GM12801 (cell line): ENCODE measurements around the gene LRRC40.

ENCODE experiments used
- TF ChIP-seq, protein P1 (sequence below): IDR thresholded peaks from one replicate; pipeline ENCODE4 v1.5.1; 2011; ENCODE audit warnings: control low read depth; ENCODE audit not compliant: insufficient read length; ENCODE audit errors: extremely low read depth

LRRC40 gene

DNA sequence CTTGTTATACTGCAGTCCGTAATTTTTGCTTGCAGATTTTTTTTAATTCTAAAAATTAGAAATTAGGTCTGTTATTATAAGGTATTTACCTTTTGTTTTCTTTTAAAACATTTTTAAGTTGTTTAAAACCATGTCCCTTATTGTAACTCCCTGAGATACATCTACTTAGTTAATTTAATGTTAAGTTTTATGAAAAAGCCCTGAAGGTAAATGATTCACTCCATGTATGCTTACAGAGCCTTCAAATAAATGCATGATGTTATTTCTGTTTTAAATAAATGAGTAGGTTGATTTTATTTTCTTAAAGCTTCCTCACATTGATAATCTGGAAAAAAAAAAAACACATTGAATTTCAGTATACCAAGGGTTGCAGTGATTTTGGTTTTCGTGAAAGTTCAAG is 23.3 kb upstream of the LRRC40 start:
- TF ChIP-seq, protein P1, sequence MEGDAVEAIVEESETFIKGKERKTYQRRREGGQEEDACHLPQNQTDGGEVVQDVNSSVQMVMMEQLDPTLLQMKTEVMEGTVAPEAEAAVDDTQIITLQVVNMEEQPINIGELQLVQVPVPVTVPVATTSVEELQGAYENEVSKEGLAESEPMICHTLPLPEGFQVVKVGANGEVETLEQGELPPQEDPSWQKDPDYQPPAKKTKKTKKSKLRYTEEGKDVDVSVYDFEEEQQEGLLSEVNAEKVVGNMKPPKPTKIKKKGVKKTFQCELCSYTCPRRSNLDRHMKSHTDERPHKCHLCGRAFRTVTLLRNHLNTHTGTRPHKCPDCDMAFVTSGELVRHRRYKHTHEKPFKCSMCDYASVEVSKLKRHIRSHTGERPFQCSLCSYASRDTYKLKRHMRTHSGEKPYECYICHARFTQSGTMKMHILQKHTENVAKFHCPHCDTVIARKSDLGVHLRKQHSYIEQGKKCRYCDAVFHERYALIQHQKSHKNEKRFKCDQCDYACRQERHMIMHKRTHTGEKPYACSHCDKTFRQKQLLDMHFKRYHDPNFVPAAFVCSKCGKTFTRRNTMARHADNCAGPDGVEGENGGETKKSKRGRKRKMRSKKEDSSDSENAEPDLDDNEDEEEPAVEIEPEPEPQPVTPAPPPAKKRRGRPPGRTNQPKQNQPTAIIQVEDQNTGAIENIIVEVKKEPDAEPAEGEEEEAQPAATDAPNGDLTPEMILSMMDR: no peak

DNA sequence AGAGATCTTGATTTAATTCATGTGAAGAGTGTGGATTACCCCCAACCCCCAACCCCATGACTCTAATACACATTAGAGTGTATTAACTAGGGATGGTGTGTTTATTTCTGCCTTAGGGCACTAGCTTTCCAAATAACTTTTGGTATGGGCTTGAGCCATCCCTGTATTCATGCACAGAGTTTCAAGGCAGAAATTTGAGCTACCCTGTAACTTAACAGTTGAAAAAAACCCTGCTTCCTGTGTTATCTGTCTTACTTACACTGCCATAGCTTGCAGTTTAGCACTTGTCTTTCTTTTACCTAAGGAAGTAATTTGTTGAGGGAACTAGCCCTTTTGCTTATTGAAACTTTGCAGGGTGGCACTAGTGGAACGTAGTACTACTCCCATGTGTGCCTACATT is 22.1 kb upstream of the LRRC40 start:
- TF ChIP-seq, protein P1: no peak

DNA sequence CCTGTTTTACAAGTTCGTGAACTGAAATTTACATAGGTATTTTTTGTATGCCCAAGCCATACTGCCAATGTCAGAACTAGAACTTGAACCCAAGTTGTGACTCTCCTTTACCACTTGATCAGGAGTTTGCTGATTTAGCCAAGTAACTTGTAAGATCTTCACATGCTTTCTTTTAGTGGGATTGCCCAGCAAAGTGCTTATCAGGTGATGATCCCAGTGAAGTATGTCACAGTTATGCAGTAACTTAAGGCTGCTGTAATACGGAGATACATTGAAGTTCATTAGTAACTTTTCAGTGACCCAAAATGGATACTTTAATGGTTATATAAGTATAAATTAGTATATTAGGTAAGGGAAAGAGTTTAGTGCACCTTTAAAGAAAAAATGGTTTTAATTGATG is 19.6 kb upstream of the LRRC40 start:
- TF ChIP-seq, protein P1: no peak

DNA sequence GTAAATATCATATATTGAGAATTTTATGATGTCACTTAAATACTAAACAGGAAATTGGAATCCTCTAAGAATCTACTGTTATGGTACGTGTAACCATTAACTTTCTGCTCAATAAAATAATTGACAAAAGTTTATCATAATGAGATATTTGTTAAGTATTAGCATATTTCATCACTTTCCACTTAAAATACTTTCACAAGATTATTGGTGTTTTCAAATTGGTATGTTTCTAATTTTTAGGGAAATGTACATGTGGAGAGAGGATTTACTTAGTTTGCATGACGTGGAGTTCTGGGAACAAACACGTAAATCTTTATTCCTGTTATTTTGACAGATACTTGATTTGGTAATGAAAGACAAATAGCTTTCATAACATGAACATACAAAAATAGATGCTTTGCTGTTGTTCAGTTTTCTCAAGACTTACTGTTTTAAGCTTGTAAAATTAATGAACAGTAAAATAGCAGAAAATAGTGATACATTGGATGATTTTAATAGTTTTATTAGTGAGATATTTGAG is 17.4 kb upstream of the LRRC40 start:
- TF ChIP-seq, protein P1: no peak

DNA sequence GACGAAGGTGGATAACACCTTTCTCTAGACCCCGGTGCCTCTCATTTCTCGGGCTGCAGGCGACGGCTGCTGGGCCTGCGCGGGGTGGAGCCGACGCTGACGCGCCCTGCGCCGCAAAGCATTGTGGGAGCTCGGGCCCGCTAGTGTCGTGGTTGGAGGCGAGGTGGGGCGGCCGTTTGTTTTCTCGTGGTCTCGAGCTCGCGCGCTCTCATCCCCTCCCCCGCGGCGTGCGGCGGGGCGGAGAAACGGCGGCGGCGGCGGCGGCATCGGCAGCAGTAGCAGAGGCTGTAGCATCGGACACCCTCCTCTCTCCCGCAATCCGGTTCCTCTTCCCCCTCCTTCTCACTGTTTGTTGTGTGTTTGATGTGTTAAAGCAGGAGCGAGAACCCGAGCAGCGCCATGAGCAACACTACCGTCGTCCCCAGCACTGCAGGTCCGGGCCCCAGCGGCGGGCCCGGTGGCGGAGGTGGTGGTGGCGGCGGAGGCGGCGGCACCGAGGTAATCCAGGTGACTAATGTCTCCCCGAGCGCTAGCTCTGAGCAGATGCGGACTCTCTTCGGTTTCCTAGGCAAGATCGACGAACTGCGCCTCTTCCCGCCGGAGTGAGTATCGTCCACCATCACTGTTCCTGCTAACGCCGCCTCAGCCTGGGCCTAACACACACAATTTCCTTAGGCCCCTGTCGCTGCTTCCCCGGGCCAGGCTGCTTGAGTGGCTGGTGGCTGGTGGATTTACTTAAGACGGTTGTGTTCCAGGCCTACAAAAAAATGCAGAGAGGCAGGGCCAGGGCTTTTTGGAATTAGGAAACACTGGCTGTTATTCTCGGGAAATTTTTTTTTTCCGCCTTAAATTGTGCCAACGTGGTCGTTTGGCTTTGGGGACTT is 16.1 kb upstream of the LRRC40 start, which contains the start of gene SRSF11:
Gene SRSF11, plus strand, starts transcription at position 143 of the 884 bp plus-strand sequence. Its CDS starts 257 bp downstream, at position 400.
- TF ChIP-seq, protein P1: no peak

DNA sequence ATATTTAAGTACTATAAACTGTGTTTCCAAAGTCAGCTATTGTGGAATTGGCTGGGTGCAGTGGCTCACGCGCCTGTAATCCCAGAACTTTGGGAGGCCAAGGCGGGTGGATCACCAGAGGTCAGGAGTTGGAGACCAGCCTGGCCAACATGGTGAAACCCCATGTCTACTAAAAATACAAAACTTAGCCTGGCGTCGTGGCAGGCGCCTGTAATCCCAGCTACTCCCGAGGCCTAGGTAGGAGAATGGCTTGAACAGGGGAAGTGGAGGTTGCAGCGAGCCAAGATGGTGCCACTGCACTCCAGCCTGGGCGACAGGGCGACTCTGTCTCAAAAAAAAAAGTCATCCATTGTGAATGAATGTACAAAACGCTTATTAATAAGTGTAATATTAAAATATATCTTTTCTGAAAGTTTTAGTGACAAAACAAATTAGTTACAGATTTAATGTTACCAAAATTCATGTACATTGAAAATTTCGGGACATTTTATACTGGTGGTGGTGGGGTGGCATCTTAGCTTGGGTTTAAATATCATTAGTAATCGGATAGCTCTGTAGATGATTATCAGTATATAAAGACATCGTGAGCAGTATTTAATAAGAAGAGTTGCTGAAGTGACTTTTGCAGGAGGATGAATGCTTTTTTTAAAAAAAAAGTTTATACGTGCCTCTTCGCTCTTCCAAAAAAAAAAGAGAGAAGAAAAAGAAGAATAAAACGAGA is 15.3 kb upstream of the LRRC40 start:
- TF ChIP-seq, protein P1: no peak

DNA sequence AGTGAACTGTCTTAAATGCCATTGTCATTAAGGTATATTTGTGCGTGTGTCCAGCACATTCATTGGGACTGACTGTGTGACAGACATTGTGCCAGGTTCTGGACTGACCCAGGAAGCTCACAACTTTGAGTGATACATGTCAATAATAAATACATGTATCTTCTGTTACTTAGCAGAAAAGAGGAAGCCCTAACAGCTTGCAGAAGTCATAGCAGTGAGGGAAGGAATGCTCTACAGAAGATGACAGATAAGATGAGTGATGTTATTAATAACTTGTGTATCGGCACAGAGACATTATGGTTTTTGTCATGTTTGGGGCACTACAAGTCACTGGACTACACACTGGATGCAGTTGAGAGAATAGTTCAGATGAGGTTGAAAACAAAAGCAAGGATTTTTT is 14.6 kb upstream of the LRRC40 start:
- TF ChIP-seq, protein P1: no peak
